NCI-H526 (cell line): ENCODE results near the gene SEC23A.
"Not testable (repeated sequence)": the region's sequence is repeated elsewhere in the genome, so short reads cannot be mapped to it uniquely, and the experiment has no call there.

Experiments
- DNase-seq, 2 experiments: peaks; one replicate each; lab custom pipeline; 2025; lab: John Stamatoyannopoulos, UW

The SEC23A gene

DNA sequence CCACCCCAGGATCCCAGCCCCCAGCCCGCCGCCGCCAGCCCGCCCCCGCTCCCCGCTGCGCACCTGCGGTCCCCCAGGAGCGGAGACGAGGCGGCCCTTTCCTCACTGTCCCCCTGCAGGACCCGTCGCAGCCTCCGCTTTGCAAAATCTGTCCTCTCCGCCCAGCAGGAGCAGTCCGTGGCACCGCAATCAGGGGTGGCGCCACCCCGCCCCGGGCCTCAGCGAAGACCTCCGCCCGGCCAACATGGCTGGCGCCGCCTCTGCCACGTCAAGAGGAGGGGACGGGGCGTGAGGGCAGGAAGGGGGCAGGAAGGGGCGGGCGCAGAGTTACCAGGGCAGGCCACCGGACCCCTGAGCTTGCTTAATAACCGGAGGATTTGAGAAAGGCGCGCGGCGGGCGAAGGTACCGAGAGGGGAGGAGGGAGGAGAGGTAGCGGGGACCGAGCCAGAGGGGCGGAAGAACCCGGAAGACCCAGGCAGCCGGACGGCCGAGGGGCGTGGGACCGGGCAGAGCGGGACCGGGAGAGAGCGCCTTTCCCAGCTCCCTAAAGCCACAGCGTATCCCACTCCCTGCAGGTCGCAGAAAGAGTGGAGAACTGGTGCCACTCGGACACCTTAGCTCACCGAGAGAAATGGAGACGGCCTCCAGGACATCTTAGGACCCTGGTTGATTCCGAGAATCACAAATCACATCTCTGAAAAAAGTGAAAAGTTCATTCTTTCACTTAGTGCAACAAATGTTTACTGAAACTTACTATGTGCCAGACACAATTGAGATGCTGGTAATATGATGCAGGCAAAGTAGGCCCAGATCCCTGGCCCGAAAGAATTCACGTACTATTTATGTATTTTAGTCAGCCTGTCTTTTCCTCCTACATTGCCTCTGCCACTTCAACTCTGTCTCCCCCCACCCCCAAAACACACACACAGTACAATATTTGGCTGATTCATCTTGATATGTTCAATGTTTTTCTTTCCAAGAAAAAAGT lies at the start of gene SEC23A:
Gene SEC23A, minus strand, starts transcription at position 267 of the 989 bp plus-strand sequence. CDS start 7,117 bp downstream, outside the sequence.
- peak; percentile 75 to 90 for DNase-seq

DNA sequence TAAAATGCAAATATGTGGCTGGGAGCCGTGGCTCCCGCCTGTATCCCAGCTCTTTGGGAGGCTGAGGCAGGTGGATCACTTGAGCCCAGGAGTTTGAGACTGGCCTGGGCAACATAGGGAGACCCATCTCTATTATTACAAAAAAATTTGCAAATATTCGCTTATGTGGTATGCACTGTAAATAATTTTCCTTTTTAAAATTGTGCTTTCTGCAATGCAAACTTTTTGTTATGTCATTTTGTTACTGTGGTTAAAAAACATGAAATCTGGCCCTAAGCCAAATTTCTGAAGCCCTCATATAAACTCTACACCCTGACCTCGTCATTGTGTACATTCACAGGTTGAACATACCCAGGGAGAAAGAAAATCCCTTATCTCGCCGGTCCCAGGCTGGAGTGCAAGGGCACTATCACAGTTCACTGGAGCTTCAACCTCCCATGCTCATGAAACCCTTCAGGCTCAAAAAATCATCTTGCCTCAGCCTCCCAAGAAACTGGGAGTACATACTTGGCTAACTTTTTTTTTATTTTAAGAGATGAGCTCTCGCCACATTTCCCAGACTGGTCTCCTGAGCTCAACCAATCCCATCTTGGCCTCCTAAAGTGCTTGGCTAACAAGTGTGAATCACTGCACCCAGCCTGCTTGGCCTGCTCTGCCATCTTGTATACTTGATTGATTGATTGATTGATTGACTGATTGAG lies 42.4 kb upstream of the SEC23A start:
- no peak for DNase-seq

DNA sequence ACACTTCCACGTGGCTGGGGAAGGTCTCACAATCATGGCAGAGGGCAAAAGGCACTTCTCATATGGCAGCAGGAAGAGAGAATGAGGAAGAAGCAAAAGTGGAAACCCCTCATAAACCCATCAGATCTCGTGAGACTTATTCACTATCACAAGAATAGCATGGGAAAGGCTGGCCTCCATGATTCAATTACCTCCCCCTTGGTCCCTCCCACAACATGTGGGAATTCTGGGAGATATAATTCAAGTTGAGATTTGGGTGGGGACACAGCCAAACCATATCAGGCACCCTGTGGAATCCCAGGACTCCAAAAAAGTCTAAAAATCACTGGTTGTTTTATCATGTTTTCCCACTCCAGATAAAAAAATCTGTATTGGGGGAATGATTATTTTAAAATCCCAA lies 40.2 kb upstream of the SEC23A start:
- not testable (repeated sequence) for DNase-seq

DNA sequence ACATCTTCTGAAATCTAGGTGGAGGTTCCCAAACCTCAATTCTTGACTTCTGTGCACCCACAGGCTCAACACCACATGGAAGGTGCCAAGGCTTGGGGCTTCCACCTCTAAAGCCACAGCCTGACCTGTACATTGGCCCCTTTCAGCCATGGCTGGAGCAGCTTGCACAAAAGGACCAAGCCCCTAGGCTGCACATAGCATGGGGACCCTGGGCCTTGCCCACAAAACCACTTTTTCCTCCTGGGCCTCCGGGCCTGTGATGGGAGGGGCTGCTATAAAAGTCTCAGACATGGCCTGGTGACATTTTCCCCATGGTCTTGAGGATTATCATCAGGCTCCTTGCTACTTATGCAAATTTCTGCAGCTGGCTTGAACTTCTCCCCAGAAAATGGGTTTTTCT lies 38.6 kb upstream of the SEC23A start:
- not testable (repeated sequence) for DNase-seq

DNA sequence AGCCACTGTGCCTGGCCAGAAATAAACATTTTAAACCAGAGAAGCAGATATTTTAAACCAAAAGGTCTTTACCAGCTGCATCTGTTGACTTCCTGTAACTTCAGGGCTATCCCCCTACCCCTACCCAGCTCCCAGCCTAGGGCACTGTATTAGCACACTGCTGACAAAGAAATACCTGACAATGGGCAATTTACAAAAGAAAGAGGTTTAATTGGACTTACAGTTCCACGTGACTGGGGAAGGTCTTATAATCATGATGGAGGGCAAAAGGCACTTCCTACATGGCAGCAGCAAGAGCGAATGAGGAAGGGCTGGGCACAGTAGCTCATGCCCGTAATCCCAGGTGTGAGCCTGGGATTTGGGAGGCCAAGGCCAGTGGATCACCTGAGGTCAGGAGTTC lies 37.1 kb upstream of the SEC23A start:
- no peak for DNase-seq

DNA sequence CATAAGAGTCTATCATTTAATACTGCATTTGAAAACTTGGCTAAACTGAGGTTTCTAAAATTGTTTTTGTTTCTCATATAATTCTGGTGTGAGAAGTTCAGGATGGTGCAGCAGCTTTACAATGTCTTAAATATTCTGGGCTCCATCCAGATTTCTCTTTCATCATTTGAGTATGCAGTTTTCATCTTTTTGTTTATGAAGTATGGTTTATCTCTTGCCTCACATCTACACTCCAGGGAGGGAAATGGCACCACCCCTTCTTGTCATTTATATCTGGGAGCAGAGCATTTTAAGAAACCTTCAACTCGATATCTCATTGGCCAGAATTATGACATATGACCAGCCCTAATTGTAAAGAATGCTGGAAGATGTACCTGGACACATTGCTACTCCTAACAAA lies 35.4 kb upstream of the SEC23A start:
- DNase-seq, result no peak

DNA sequence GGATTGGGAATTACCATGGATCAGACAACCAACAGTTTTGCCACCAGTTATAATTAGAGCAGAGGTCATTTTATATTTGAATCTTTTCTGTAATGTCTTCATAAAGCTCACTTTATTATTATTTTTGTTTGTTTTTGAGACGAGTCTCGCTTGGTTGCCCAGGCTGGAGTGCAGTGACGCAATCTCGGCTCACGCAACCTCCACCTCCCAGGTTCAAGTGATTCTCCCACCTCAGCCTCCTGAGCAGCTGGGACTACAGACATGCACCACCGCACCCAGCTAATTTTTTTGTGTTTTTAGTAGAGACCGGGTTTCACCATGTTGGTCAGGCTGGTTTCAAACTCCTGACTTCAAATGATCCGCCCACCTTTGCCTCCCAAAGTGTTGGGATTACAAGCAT lies 34.8 kb upstream of the SEC23A start:
- not testable (repeated sequence) for DNase-seq

DNA sequence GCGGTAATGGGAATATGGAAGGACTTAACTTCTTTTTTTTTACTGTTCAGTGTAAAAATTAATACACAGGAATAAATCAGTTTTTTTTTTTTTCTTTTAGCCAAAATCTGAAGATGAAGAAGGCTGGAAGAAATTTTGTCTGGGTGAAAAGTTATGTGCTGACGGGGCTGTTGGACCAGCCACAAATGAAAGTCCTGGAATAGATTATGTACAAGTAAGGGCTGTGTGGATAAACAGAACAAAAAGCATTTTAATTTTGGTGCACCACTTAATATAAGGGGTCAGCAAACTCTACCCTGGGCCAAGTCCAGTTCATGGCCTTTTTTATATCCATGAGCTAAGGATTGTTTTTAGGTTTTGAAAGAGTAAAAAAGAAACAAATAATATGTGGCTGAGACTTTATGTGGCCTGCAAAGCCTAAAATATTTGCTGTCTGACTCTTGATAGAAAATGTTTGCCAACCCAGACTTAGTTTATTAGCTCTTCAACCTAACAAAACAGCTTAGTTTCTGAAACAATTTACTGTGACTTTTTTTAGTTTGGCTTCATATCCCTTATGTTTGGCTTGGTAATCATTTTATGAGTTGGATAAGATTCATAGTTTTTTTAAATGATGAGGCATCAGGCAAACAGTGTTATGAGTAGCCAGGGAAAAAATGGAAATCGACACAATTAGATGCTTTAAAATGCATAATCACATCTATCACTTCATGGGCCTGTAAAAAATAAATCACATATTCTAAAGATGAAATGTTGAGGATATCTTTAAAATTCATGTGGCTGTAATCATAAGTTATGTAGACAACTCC lies 19.5 kb upstream of the SEC23A start:
- DNase-seq, result no peak

DNA sequence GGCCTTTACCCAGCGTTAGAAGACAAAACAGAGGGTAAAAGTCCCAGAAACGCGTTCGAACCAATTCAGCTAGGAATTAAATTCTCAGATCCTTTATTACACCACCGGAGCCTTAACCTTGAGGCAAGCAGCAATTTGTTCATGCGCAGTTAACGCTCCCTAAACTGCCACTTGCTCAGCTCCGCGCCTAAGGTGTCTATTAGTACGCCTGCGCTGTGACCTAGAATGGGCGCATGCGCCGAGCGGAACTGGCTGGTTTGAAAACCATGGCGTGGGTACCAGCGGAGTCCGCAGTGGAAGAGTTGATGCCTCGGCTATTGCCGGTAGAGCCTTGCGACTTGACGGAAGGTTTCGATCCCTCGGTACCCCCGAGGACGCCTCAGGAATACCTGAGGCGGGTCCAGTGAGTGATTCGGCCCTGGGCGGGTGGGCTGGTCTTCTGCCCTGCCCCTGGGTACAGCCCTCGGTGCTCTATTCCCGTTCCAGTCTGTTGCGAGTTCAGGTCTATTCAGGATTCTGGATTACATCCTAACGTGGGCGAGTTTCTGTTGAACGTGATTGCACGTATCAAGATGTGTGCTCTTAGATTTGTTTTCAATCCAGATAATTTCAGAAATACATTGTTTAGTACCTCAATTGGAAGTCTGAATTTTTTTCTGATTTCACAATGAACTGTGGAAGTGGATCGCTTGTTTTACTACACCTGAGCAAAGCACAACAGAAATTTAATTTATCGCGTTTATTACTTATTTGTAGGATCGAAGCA lies 11.2 kb upstream of the SEC23A start, which contains the start of gene GEMIN2:
Gene GEMIN2, plus strand, starts transcription at position 251 of the 766 bp plus-strand sequence. Its CDS starts 16 bp downstream, at position 267.
- DNase-seq, result peak; percentile 93 to 97

DNA sequence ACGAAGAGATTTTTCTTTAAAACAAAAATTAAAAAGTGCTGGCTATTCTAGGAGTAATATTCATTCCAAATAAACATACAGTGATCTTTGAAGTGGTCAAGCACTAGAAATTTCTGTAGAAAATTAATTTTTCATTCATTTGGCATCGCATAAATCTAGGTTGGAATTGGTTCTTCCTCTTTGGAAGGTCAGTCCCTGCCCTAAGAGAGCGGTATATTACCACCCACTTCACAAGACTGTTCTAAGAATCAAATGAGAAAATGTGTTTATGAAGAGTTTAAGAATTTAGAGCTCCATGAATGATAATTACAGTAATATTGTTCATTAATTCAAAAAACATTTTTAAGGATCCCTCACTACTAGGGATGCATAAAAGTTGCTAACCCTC lies 10.6 kb upstream of the SEC23A start:
- DNase-seq, result no peak

DNA sequence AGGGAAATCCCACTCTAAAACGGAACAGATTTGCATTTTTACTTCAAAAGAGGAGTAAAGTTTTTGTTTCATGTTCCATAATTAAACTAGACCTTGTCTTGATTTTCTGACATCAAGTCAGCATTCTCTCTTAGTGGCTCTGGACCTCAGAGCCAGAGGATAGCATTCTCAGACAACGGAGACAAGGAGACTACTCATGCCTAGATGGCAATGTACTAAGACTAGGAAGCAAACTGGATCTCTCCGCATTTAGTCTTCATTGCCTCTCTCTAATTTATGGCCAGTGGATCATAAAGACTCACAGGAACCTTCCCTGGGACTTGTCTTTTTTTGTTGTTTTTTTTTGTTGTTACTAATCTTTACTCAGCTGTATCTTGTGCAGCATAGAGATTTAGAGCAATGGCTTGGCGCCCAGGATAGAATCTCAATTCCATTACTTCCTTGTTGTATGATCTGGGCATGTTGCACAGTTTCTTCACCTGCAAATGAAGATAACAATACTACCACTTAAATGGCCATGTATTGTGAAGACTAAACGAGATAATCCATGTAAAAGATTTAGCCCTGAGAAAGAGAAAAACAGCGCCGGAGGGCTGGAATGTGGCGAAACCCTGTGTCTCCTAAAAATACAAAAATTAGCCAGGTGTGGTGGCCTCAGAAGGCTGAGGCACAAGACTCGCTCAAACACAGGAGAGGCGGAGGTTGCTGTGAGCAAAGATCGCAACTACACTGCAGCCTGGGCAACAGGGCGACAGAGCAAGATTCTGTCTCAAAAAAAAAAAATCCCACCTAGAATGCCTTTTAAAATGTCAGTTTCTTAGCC lies 7.1 kb upstream of the SEC23A start:
- no peak for DNase-seq

DNA sequence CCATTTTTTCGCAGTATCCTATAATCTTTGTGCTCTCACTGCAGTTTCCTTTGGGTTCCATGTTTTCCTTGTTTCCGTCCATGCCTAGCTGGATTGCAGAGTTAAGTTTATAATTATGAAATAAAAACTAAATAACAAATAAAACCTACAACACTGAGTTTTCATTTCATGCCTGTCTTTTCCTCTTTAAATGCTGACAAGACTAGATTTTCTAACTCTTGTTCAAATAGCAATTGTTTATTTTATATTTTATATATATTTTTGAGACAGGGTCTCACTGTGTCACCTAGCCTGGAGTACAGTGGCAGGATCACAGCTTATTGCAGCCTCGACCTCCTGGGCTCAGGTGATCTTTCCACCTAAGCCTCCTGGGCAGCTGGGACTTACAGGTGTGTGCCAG lies 5.8 kb upstream of the SEC23A start:
- no peak for DNase-seq

DNA sequence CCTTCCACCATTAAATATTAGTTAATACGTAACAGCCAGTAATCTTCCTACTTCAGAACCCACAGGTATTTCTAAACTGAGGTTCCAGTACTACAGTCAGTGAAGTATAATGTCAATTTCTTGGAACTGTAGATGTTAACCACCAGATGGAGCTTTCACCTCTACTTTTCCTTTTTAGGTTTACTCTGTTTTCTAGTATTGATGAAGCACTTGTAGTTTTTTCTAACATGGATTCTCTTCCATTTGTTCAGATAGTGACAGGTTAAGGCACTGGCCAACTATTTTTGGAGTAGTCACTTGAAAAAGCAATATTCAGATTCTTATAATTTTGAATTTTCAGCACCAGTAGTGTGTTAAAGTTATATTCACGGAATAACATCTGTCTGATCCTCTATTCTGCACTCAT lies 4.6 kb upstream of the SEC23A start:
- peak; percentile 4 to 40 for DNase-seq

DNA sequence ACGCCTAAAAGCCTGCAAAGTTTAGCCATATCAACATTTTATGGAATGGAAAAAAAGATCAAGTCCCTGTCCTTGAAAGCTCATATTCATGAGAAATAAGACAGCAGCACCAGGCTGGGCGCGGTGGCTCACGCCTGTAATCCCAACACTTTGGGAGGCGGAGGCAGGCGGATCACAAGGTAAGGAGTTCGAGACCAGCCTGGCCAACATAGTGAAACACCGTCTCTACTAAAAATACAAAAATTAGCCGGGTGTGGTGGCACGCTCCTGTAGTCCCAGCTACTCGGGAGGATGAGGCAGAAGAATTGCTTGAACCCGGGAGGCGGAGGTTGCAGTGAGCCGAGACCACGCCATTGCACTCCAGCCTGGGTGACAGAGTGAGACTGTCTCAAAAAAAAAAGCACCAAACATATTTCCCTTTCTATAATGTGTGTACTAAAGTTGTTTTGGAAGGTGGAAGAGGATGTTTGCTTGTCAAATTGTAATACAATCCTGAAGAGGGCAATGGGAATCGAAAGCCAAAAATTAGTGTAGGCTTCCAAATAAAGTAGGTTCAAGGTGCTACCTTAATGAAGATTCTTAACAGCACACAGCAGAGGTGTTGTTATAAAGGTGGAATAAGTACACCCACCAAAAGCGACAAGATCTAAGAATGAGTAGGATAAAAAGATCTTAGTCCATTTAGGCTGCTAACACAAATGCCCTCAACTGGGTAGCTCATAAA lies 1.2 kb upstream of the SEC23A start:
- not testable (repeated sequence) for DNase-seq

DNA sequence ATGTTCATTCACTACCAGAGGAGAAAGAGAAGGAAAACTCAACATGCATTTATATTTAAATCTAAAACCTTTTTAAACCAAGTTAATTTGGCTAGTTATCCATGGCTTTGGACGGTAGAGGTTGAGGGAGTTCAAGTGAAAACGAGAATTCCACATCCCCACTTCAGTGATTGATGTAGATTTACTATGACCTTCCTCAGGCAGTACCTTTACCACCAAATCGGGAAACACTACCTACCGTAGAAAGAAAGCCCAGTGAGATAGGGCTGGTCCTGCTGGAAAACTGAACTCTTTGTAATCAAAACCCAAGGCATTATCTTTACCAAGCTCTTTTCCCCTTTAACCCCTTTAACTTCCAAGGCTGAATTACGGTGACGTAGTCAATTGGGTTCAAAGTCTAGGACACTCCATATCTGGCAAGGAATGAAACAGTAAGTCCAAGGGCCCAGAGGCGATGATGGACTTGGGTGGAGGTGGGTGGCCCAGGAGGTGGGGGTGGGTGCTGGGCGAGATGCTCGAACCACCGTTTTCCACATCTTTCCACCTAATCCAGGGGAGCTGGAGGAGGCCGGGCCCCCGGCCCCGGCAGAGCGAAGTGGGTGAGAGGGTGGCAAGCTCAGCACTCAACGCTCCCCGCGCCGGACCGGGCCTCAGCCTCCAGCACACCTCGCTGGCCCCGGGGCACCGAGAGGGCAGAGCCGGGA lies 618 bp downstream of the SEC23A start:
- peak; percentile 16 to 47 for DNase-seq

DNA sequence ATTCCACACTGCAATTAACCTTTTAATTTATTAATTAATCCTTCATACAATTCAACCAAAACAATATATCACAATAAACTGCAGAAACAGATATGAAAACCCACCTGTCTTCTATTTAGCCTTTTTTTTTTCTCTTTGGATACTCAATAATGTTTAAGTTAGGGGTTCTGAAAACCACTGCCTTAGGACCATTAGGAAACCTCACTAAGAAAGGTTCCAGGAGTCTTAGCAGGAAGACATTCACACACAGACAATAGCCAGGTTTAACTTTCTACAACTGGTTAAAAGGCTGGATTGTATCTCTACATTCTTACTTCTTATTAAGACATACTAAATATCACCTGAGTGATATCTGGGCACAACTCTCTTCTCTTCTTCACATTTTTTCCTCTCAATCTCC lies 3.3 kb downstream of the SEC23A start:
- DNase-seq, result no peak

DNA sequence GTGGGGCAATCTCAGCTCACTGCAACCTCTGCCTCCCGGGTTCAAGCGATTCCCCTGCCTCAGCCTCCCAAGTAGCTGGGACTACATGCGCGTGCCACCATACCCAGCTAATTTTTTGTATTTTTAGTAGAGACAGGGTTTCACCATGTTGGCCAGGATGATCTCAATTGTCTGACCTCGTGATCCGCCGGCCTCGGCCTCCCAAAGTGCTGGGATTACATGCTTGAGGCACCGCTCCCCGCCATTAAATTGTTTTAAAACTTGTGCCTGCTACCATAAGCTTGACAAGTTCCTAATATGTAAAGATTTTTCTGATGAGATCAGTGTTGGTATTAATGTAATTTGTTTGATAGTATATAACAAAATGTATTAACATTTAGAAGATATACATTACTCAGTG lies 3.8 kb downstream of the SEC23A start:
- DNase-seq, result not testable (repeated sequence)

DNA sequence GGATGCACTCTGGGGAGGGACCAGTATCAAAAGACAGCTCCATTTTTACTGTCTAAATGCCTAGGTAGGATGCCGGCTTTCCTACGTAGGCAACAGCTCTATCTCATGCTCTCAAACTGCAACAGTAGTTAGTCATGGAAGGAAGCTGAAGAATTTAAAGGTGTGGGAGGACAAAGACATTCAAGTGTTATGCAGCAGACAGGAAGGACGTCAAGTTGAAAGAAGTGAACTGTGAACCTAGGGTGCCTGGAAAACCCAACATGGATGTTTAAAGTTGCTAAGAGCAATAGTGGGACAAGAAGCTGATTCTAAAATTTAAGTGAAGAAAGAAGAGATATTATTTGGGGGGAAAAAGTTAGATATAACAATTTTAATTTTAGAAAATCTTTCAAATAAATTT lies 5.9 kb downstream of the SEC23A start:
- DNase-seq, result no peak

DNA sequence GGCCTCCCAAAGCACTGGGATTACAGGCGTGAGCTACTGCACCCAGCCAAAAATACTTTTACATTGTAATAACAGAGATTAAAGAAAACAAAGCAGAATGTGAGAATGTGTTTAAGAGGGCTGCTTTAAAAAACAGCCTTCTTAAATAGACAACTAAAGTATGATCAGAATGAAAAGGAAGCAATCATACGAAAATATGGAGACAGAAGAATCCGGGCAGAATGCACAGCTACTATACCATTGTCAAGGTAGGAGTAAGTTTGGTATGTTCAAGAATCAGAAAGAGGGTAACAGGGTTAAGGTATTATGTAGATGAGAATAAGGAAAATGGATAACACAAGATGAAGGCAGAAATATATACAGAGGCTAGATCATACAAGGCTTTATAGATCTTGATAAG lies 8.5 kb downstream of the SEC23A start:
- no peak for DNase-seq
